GM12878 (cell line): ENCODE results near the gene SLC15A1. TPM values are rescaled to one million over a fixed set of nuclear protein-coding genes. Genes with fewer than 3 reads are reported as not detected.

ENCODE experiments used
- BMI1 ChIP-seq: fragments of 450-650 bp; IDR thresholded peaks from 2 replicates; pipeline ENCODE4 v1.6.1; 2016; ENCODE audit warnings: mild to moderate bottlenecking, moderate library complexity, borderline replicate concordance
- CEBPB ChIP-seq, 2 experiments: fragments of 150-350 bp in 1 of 2; IDR thresholded peaks; 2 replicates each; pipeline ENCODE4 v1.6.1; 2012 to 2014; ENCODE audit warnings: low read depth in 2 of 2, low read length in 2 of 2, borderline replicate concordance in 1 of 2, inconsistent platforms in 1 of 2
- E4F1 ChIP-seq: fragments of 450-650 bp; IDR thresholded peaks from 2 replicates; pipeline ENCODE4 v1.6.1; 2018; ENCODE audit warnings: borderline replicate concordance, mild to moderate bottlenecking; ENCODE audit not compliant: partially characterized antibody
- IRF4 ChIP-seq: IDR thresholded peaks from 2 replicates; pipeline ENCODE4 v1.6.1; 2011; ENCODE audit warnings: low read depth, low read length
- MTA3 ChIP-seq: IDR thresholded peaks from 2 replicates; pipeline ENCODE4 v1.6.1; 2012; ENCODE audit warnings: low read length, inconsistent platforms, borderline replicate concordance
- NR2C1 ChIP-seq: fragments of 450-650 bp; IDR thresholded peaks from 2 replicates; pipeline ENCODE4 v1.6.1; 2017; ENCODE audit warnings: antibody characterized with exemption, mild to moderate bottlenecking, moderate library complexity
- NR2C2 ChIP-seq: IDR thresholded peaks from 2 replicates; pipeline ENCODE4 v1.6.1; 2011; ENCODE audit warnings: borderline replicate concordance, low read depth; ENCODE audit not compliant: control insufficient read depth, insufficient read length
- PAX5 ChIP-seq: IDR thresholded peaks from 2 replicates; pipeline ENCODE4 v1.6.1; 2011; ENCODE audit warnings: low read depth, low read length, borderline replicate concordance
- SKIL ChIP-seq: fragments of 450-650 bp; IDR thresholded peaks from 2 replicates; pipeline ENCODE4 v1.6.1; 2017; ENCODE audit warnings: mild to moderate bottlenecking, low read depth, inconsistent platforms; ENCODE audit not compliant: poor library complexity, severe bottlenecking
- ZSCAN29 ChIP-seq: fragments of 450-650 bp; IDR thresholded peaks from 2 replicates; pipeline ENCODE4 v1.6.1; 2017; ENCODE audit warnings: mild to moderate bottlenecking, moderate library complexity
- polyA plus RNA-seq, 11 experiments: library from polyadenylated mRNA; depleted of rRNA in 4 of 11; unstranded in 6 of 11; stranded (reverse) in 5 of 11; fragments of >200 nt; fragmentation: Nextera tagmentation in 4 of 11; fragmentation: Illumina TruSeq in 1 of 11; extraction: Ambion mirVana in 4 of 11; extraction: Trizol in 1 of 11; gene quantifications; 1 replicate in 1 of 11; 2 replicates in 10 of 11; pipeline versions ENCODE4 v1.2.1 to v1.2.3, GENCODE V29; 2011 to 2016; ENCODE audit warnings: inconsistent platforms in 2 of 11, missing spikeins in 2 of 11, low read depth in 1 of 11
- total RNA-seq, 4 experiments: library from RNA; depleted of rRNA in 3 of 4; stranded (reverse); fragments of >200 nt in 3 of 4; fragmentation: Illumina TruSeq in 1 of 4; extraction: Trizol in 1 of 4; gene quantifications; 2 replicates each; pipeline versions ENCODE4 v1.2.1 to v1.2.3, GENCODE V29; 2013 to 2021

The SLC15A1 gene
- total and polyA plus RNA-seq, 10 of the 15 experiments (the other 5 are each of a cell fraction or from before 2014, with no cell fraction given) = not detected

GRCh38 chr13:98746968-98747367 lies 5.5 kb downstream of the SLC15A1 start (continued):
- TF ChIP-seq E4F1 (no peak), ZSCAN29 (no peak), NR2C2 (no peak), MTA3 (no peak), BMI1 (no peak), IRF4 (no peak), CEBPB (IDR thresholded peaks at IDR 0.05; ENCODE audit: borderline replicate concordance in 1 of 2, low read depth in 2 of 2, low read length in 2 of 2) (no peak), NR2C1 (no peak), PAX5 (no peak), SKIL (no peak)
- TF ChIP-seq, all 136 proteins: peak for 0
